Measurements from ENCODE around the gene MAS1. TPM values are rescaled to one million over a fixed set of nuclear protein-coding genes. Genes with fewer than 3 reads are reported as not detected.

The MAS1 gene
- polyA plus RNA-seq, 2 of the 4 experiments (the other 2 are of a cell fraction), result not detected

DNA sequence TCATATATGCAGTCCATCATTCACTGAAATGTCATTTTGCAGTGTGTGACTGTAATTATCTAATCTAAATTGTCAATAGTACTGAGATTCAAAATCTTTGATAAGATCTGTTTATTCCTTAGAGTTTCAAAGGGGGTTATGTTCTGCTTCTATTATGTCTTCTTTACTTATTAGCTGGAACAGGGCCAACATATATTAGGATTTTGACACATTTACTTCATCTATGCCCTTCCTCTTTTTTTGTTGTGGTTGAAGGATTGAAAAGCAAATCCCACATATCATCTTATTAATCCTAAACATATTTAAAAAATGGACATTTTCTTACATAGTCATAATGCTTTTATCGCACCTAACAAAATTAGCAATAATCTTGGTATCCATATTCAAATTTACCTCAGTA, 30.3 kb upstream of the MAS1 start:
- ATAC-seq (no peak), FAIRE-seq (no peak), DNase-seq (ENCODE audit: low read depth in 1 of 2, low spot score in 1 of 2) (no peak)
- CTCF ChIA-PET, result interaction anchor here (1.4 kb wide), 1 partner anchor 82 kb away, joined by 3 read pairs; no protein-coding TSS in a partner anchor
- WGBS (ENCODE audit: missing lambda C conversion rate), result 88% methylated on average over 1 of the region's 1 CpG
- Histone ChIP-seq H3K9me3 (no peaks in the 10 kb centered on the region; the same call in 2 of the 3 replicates), H3K4me2 (no peak overlapping the region), H3K27ac (no peak overlapping the region), H3K4me1 (no peaks in the 10 kb centered on the region), H3K4me3 (no peak overlapping the region)
- TF ChIP-seq JUN (IDR thresholded peaks at IDR 0.05), result no peak
- TF ChIP-seq, protein P1, sequence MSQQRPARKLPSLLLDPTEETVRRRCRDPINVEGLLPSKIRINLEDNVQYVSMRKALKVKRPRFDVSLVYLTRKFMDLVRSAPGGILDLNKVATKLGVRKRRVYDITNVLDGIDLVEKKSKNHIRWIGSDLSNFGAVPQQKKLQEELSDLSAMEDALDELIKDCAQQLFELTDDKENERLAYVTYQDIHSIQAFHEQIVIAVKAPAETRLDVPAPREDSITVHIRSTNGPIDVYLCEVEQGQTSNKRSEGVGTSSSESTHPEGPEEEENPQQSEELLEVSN (IDR thresholded peaks at IDR 0.05; ENCODE audit: borderline replicate concordance, low read depth), result no peak
- no peak for TF ChIP-seq MYC (IDR thresholded peaks at IDR 0.05; ENCODE audit: borderline replicate concordance, low read length)
- no peak for TF ChIP-seq CEBPB (IDR thresholded peaks at IDR 0.05)
- TF ChIP-seq BHLHE40 (IDR thresholded peaks at IDR 0.05; ENCODE audit: low read depth, low read length), result no peak
- no peak for TF ChIP-seq NR3C1 (IDR thresholded peaks at IDR 0.05)
- no peak for TF ChIP-seq GATA3 (IDR thresholded peaks at IDR 0.05; ENCODE audit: borderline replicate concordance)
- TF ChIP-seq EP300 (IDR thresholded peaks at IDR 0.05), result no peak
- POLR2A ChIA-PET, result no interaction called here

DNA sequence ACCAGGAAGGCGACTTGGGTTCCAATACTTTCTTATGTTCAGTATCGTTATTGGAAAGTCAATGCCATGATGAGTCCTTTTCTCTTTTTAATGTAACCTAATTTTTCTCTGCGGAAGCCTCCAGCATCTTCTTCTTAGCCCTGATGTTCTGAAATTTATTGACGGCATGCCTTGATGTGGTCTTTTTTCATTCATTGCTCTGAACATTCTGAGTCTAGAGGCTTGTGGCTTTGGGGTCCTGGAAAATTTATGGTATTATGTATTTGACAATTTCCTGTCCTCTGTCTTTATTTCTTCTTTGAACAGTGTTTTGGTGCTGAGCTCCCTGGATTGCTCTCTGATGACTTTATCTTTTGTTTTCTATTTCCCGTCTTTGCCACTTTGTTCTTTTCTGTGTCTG, 28.7 kb upstream of the MAS1 start:
- TF ChIP-seq, protein P2, sequence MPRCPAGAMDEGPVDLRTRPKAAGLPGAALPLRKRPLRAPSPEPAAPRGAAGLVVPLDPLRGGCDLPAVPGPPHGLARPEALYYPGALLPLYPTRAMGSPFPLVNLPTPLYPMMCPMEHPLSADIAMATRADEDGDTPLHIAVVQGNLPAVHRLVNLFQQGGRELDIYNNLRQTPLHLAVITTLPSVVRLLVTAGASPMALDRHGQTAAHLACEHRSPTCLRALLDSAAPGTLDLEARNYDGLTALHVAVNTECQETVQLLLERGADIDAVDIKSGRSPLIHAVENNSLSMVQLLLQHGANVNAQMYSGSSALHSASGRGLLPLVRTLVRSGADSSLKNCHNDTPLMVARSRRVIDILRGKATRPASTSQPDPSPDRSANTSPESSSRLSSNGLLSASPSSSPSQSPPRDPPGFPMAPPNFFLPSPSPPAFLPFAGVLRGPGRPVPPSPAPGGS (IDR thresholded peaks at IDR 0.05), result no peak
- TF ChIP-seq TFCP2L1 (CRISPR knock-in tag; IDR thresholded peaks at IDR 0.05) (no peak), TP53 (CRISPR knock-in tag; IDR thresholded peaks at IDR 0.05) (no peak), CHD2 (IDR thresholded peaks at IDR 0.05; ENCODE audit: low read length, partially characterized antibody) (no peak), GATA3 (IDR thresholded peaks at IDR 0.05; ENCODE audit: borderline replicate concordance) (no peak), JUNB (IDR thresholded peaks at IDR 0.05) (no peak), RNF2 (IDR thresholded peaks at IDR 0.05; ENCODE audit: borderline replicate concordance, low read depth) (no peak), EHMT2 (IDR thresholded peaks at IDR 0.05; ENCODE audit: low read depth) (no peak), HOXB5 (CRISPR knock-in tag; IDR thresholded peaks at IDR 0.05) (no peak), HEYL (CRISPR knock-in tag; IDR thresholded peaks at IDR 0.05) (no peak), NPAS2 (CRISPR knock-in tag; IDR thresholded peaks at IDR 0.05; ENCODE audit: borderline replicate concordance) (no peak), ZC3H11A (IDR thresholded peaks at IDR 0.05) (no peak), MAZ (IDR thresholded peaks at IDR 0.05; ENCODE audit: borderline replicate concordance, low read depth, low read length) (no peak), POLR2AphosphoS2 (conservative IDR thresholded peaks at IDR 0.05; ENCODE audit: low read length) (no peak)
- TF ChIP-seq, protein P3, sequence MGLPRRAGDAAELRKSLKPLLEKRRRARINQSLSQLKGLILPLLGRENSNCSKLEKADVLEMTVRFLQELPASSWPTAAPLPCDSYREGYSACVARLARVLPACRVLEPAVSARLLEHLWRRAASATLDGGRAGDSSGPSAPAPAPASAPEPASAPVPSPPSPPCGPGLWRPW (IDR thresholded peaks at IDR 0.05), result no peak
- TF ChIP-seq, protein P4, sequence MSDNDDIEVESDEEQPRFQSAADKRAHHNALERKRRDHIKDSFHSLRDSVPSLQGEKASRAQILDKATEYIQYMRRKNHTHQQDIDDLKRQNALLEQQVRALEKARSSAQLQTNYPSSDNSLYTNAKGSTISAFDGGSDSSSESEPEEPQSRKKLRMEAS (IDR thresholded peaks at IDR 0.05), result no peak
- TF ChIP-seq, protein P5, sequence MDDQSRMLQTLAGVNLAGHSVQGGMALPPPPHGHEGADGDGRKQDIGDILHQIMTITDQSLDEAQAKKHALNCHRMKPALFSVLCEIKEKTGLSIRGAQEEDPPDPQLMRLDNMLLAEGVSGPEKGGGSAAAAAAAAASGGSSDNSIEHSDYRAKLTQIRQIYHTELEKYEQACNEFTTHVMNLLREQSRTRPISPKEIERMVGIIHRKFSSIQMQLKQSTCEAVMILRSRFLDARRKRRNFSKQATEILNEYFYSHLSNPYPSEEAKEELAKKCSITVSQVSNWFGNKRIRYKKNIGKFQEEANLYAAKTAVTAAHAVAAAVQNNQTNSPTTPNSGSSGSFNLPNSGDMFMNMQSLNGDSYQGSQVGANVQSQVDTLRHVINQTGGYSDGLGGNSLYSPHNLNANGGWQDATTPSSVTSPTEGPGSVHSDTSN (IDR thresholded peaks at IDR 0.05), result no peak
- Histone ChIP-seq H3K9me3 (no peaks in the 10 kb centered on the region), H3K4me1 (no peaks in the 10 kb centered on the region), H3K27ac (no peak overlapping the region), H3K4me3 (no peak overlapping the region), H3K4me2 (no peak overlapping the region)
- ATAC-seq (no peak), FAIRE-seq (no peak), DNase-seq (ENCODE audit: low read depth in 1 of 2, low spot score in 1 of 2) (no peak)
- CTCF ChIA-PET, result interaction anchor here (0.6 kb wide), 2 partner anchors 66 to 91 kb away, joined by 3 to 4 read pairs; no protein-coding TSS in a partner anchor
- 42% methylated on average over 5 of the region's 5 CpGs for WGBS (ENCODE audit: missing lambda C conversion rate)
- POLR2A ChIA-PET, result no interaction called here
